Measurements from ENCODE around the gene EGR1. TPM values are rescaled to one million over a fixed set of nuclear protein-coding genes. Genes with fewer than 3 reads are reported as not detected.

EGR1 gene
- total RNA-seq, 1 experiment from 2014 or later = 1.9 TPM

DNA sequence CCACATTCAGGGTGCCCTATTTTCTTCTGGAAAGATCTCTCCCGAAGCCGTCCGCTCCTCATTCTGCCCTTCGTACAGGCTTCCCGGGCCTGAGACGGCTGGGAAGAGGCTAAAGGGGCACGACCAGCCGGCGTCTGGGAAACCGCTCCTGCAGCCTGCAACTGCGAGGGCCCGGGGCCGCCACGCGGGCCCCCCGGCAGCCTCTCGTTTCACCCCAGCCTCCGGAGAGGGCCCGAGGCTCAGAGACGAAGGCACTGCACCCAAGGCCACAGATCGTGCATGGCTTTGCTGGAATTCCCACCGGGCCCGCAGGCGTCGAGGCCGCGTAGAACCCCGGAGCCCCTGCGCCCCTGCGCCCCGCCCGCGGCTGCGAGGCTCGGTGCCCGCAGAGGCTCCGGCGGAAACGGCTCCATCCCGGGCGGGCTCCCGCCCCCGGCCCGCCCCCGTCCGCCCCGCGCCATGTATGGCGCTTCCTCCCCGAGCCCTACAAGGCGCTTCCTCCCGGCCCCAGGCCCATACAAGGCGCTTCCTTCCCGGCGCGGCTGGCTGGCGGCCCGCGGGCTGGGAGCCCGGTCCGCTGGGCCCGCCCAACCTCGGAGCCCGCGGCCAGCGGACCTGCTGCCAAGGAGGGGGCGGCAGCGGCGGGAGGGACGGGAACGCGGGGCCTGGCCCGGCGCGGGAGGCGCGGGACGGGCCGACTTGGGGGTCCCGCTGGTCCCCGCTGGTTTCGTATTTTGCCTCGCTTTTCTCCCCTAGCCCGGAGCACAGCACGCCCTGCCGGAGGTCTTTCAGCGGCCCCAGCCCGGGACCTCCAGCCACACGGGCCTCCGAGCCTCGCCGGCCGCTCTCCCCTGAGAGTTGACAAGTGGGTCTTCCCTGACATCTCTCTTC, 26.6 kb downstream of the EGR1 start:
- POLR2A ChIA-PET (ENCODE audit: unreplicated experiment) = no interaction called here
- H3K4me3 ChIP-seq (ENCODE audit: low read length) = peak overlapping the region; percentile 63
- CTCF ChIA-PET = no interaction called here
- no peaks in the 10 kb centered on the region for H3K9me3 ChIP-seq (ENCODE audit: low read length)
- H3K4me1 ChIP-seq (ENCODE audit: insufficient read depth, low read length) = 0 out of 2 replicates have a peak, but pooled peaks cover 6% of the 10 kb centered on the region
- no peaks in the 10 kb centered on the region for H4K20me1 ChIP-seq (ENCODE audit: low read length)
- H3K27me3 ChIP-seq (ENCODE audit: low read length) = peaks cover 23% of the 10 kb centered on the region
- no TSS peak for BruUV-seq (replicated peaks)
- H3K36me3 ChIP-seq (ENCODE audit: low read depth, low read length) = no peaks in the 10 kb centered on the region
- no peak overlapping the region for H3K27ac ChIP-seq (ENCODE audit: low read length)
- H3K9ac ChIP-seq (ENCODE audit: low read length) = no peak overlapping the region
- intact Hi-C loops (cut with micrococcal nuclease) = loop anchor here (1.0 kb wide), 1 partner anchor 27 kb away; the partner anchor contains the start of gene EGR1
- peak overlapping the region; percentile 93 for H3K4me2 ChIP-seq (ENCODE audit: low read length)
- peak; percentile 81 for DNase-seq
- no peaks in the 10 kb centered on the region for H3F3A ChIP-seq (ENCODE audit: low read length, unreplicated experiment)
- TF ChIP-seq, protein P1, sequence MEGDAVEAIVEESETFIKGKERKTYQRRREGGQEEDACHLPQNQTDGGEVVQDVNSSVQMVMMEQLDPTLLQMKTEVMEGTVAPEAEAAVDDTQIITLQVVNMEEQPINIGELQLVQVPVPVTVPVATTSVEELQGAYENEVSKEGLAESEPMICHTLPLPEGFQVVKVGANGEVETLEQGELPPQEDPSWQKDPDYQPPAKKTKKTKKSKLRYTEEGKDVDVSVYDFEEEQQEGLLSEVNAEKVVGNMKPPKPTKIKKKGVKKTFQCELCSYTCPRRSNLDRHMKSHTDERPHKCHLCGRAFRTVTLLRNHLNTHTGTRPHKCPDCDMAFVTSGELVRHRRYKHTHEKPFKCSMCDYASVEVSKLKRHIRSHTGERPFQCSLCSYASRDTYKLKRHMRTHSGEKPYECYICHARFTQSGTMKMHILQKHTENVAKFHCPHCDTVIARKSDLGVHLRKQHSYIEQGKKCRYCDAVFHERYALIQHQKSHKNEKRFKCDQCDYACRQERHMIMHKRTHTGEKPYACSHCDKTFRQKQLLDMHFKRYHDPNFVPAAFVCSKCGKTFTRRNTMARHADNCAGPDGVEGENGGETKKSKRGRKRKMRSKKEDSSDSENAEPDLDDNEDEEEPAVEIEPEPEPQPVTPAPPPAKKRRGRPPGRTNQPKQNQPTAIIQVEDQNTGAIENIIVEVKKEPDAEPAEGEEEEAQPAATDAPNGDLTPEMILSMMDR (conservative IDR thresholded peaks at IDR 0.05; ENCODE audit: low read depth, low read length) = no peak
- TF ChIP-seq EZH2phosphoT487 (IDR thresholded peaks at IDR 0.05; ENCODE audit: borderline replicate concordance, low read length) = no peak
- no peak for TF ChIP-seq EZH2 (IDR thresholded peaks at IDR 0.05; ENCODE audit: low read length, unreplicated experiment)
- no peaks in the 10 kb centered on the region for H3K9me2 ChIP-seq (replicated peaks; ENCODE audit: low read length)
- H3K79me2 ChIP-seq (ENCODE audit: low read length) = no peaks in the 10 kb centered on the region
- peak overlapping the region; percentile 86 for H2AFZ ChIP-seq (ENCODE audit: low read length)
- peak; percentile 99 for ATAC-seq

DNA sequence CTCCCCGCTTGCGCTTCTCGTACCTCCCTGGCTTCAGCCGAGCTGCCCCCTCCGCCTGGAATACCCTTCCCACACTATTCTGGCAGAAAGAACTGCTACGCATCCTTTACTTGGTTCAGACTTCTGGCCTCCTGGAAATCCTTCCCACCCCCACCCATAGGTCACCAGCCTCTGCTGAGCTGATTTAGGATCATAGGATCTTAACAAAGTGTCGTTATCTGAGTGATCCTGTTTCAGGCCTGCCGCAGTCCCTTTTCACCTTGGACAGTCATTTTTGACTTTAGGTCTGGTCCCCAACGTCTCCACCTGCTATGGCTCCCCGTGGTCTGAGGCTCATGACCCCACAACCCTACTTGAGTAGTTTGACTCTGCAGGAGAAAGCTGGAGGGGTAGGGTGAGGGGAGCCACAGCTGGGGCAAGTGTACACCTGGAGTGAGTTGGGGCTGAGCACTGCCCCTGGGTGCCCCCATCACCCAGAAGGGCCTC, 27.3 kb downstream of the EGR1 start:
- Histone ChIP-seq H3K27ac (ENCODE audit: low read length) (no peak overlapping the region), H3F3A (ENCODE audit: low read length, unreplicated experiment) (no peaks in the 10 kb centered on the region), H2AFZ (ENCODE audit: low read length) (peak overlapping the region; percentile 53), H4K20me1 (ENCODE audit: low read length) (no peaks in the 10 kb centered on the region), H3K9me3 (ENCODE audit: low read length) (no peaks in the 10 kb centered on the region), H3K4me3 (ENCODE audit: low read length) (peak overlapping the region; percentile 62), H3K4me1 (ENCODE audit: insufficient read depth, low read length) (0 out of 2 replicates have a peak, but pooled peaks cover 6% of the 10 kb centered on the region), H3K9ac (ENCODE audit: low read length) (no peak overlapping the region), H3K36me3 (ENCODE audit: low read depth, low read length) (no peaks in the 10 kb centered on the region), H3K9me2 (replicated peaks; ENCODE audit: low read length) (no peaks in the 10 kb centered on the region), H3K4me2 (ENCODE audit: low read length) (peak overlapping the region; percentile 93), H3K27me3 (ENCODE audit: low read length) (peaks cover 23% of the 10 kb centered on the region), H3K79me2 (ENCODE audit: low read length) (no peaks in the 10 kb centered on the region)
- ATAC-seq = no peak
- TF ChIP-seq EZH2phosphoT487 (IDR thresholded peaks at IDR 0.05; ENCODE audit: borderline replicate concordance, low read length) = no peak
- no peak for TF ChIP-seq EZH2 (IDR thresholded peaks at IDR 0.05; ENCODE audit: low read length, unreplicated experiment)
- TF ChIP-seq, protein P1 (conservative IDR thresholded peaks at IDR 0.05; ENCODE audit: low read depth, low read length) = no peak
- BruUV-seq (replicated peaks) = no TSS peak
- no peak for DNase-seq
- POLR2A ChIA-PET (ENCODE audit: unreplicated experiment) = no interaction called here
- CTCF ChIA-PET = interaction anchor here (0.6 kb wide), 1 partner anchor 20 kb away, joined by 8 read pairs; no protein-coding TSS in a partner anchor
- intact Hi-C loops (cut with micrococcal nuclease) = loop anchor here (1.0 kb wide), 1 partner anchor 27 kb away; the partner anchor contains the start of gene EGR1
